ENCODE data around the gene ZNF169.
"Not testable (repeated sequence)": the region's sequence is repeated elsewhere in the genome, so short reads cannot be mapped to it uniquely, and the experiment has no call there.

ZNF169 gene

DNA sequence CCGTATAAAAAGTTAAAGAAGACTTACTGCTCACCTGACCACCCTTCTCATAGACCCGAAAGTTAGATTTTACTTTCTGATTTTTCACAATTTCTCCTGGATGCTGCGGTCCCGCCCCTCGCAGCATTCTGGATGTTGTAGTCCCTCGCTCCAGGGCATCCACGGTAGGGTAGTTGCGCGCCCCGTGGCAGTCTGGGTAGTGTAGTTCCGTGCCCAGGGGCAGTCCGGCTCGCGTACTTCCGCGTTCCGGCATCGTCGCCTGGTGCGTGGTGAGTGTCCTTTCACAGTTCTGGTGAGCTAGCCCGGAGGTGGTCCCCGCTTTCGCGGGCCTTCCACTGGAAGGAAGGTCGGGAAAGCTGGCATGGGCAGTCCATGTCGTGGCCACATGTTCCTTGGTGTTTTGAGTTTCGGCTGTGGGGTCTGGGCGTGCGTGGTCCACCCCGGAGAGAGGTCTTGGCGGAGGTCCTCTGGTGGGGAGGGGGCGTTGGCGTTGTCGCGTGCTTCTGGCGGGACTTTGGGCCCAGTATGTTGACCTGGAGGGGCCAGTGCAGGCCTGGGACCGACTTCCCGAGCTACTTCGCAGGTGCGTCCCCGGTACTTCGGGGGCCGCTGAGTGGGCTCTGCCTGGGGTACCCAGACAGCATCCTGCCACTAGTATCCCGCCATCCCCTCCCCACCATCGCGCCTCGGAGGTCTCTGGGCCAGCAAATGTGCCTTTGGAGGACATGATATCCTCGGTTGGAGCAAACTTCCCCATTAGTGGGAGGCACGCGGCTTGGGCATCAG, at the start of gene ZNF169:
ZNF169 (plus strand) TSS at position 222 of the 786 bp plus-strand sequence. CDS start 19,515 bp downstream, outside the sequence.
- peak; percentile 83 to 87 (median 85) for DNase-seq (ENCODE audit: low read depth in 3 of 3)

DNA sequence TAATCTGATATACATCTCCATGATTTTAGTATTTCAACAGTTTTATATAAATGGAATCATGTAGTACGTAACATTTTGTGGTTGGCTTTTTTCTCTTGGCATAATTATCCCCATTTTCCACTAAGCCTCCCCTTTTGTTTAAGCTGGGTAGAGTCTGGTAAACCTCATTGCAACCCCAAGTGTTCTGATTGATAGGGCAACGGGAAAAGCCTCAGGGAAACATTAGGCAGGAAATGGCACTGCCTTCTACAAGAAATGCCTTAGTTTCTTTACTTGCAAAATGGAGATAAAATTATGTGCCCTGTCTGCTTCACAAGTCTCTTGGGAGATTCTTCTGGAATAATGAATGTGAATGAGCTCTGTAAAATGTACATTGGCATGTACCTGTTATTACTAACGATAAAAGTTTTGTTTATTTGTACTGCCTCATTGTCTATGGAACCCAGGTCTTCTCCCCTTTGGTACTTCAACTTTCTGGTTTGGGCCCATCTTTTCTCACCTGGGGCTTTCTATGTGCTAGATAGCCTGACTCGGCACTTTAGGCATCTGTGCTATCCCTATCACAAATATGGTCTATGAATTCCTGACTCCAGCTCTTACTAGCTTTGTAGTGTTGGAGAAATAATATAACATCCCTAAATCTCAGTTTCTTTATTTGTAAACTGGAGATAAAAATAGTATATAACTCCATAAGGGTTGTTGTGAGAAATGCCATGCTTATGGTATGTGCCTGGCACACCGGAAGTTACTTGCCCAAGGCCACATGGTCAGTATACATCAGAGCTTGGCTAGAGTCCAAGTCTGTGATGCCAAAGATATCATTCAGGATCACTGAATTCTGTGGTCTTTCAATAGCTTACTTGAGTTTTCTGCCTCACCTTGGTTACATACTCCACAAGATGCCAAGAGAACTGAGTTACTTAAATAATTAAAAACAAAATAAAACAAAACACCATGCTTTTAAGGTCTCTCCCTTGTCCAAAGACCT, 48.2 kb upstream of the ZNF169 start:
- DNase-seq (ENCODE audit: low read depth in 3 of 3): no peak

DNA sequence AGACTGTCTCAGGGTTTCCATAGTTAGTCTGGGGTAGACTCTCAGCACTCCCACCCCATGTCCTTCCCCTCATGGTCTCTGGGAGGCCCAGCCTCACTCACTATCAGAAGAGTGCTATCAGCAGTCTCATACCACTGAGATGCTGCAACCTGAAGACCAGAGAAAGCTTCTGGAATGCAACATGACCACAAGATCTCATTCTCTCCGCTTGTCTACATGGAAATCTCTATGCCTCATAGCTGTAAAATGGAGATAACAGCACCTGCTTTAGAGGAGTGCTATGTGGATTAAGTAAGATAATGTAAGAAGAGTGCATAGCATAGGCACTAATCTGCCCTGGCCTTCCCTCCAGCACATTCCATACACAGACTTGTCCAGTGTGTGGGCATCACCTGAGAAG, 47.0 kb upstream of the ZNF169 start:
- DNase-seq (ENCODE audit: low read depth in 3 of 3): no peak

DNA sequence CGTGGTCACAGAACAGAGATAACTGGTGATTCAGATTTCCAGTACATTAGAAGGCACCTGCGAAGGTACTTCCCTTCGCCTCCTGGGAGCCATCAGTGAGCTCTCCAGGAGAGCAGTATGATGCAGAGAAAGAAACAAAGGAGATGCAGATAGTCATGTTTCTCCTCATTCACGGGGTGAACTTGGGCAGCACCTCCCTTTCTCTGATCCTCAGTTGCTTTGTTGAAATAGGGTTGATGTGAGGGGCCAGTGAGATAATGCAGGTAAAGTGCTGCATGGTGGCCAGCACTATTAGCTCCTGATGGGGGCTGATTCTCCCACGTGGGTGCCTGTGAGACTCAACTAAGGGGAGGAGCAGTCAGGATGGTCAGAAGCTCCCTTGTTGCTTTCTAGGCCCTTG, 46.6 kb upstream of the ZNF169 start:
- DNase-seq (ENCODE audit: low read depth in 3 of 3): no peak

DNA sequence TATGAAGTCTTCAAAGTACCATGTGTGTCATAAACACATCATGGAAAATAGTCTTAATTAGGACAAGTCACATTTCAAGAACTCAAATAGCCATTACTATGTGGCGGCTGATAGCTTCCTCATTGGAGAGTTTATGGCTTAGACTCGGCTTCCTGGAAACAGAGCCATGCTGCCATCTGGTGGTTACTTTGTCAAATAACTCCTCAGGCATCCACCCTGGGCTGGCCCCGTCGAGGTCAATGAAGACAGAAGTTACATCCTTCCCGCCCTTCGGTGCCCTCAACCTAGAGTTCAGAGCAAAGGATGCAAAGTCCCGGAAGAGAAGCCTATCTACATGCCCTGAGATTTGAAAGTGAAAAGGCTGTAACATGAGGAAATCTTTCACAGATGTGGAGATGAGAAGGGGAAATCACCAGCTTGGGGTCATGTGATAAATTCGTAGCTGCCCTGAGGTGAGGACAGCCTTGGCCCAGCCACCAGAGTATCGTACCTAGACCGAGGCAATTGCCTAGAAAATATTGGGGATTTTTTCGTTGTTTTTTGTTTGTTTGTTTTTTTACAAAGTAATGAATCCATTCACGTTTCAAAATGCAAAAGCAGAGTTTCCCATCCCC, 45.5 kb upstream of the ZNF169 start:
- DNase-seq (ENCODE audit: low read depth in 3 of 3): peak; percentile 49 to 65 (median 64)

DNA sequence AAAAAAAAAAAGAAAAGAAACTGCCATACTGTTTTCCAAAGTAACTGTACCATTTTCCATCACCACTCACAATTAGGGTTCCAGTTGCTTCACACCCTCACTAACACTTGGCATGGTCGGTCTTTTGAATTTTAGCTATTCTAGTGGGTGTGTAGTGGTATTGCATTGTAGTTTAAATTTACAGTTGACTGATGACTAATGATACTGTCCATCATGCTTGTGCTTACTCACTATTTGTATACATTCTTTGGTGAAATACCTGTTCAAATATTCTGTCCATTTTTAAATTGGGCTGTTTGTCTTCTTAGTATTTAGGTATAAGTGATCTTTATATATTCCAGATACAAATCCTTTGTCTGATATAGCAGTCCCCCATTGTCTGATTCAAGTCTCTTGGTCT, 36.2 kb upstream of the ZNF169 start:
- DNase-seq (ENCODE audit: low read depth in 3 of 3): no peak

DNA sequence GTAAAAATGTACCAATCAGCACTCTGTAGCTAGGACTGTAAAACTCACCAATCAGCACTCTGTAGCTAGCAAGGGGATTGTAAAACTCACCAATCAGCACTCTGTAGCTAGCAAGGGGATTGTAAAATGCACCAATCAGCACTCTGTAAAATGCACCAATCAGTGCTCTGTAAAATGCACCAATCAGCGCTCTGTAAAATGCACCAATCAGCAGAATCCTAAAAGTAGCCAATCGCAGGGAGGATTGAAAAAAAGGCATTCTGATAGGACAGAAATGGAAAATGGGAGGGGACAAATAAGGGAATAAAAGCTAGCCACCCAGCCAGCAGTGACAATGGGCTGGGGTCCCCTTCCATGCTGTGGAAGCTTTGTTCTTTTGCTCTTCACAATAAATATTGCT, 33.7 kb upstream of the ZNF169 start:
- DNase-seq (ENCODE audit: low read depth in 3 of 3): not testable (repeated sequence)

DNA sequence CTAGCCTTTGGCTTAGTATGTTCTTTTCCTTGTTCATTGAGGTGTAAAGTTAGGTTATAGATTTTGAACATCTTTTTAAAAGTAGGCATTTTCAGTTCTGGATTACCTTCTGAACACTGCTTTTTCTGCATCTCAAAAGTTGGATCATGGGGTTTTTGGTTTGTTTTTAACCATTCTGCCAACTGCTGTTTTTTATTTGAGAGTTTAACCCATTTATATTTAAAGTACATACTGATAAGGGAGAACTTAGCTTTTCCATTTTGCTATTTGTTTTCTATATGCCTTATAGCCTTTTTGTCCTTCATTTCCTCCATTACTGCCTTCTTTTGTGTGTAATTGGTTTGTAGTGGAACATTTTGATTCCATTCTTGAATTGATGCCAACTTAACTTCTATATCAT, 30.5 kb upstream of the ZNF169 start:
- no peak for DNase-seq (ENCODE audit: low read depth in 3 of 3)

DNA sequence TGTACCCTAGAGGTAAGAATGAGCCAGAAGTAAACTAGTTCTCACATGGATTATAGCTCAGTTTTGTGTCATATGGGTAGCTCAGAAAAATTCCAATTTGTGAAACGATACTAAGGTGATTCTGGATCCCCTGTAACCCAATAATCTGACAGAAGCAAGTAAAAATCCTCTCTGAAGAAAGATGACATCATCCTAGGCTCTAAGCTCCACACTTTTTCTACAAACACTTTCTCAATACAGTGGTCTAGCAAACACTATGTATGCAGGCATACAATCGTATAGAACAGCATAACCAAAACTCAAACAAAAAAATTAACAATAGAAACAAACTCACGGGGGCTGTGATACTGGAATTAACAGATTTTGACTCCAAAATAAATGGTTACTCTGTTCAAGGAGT, 26.7 kb upstream of the ZNF169 start:
- DNase-seq (ENCODE audit: low read depth in 3 of 3): no peak

DNA sequence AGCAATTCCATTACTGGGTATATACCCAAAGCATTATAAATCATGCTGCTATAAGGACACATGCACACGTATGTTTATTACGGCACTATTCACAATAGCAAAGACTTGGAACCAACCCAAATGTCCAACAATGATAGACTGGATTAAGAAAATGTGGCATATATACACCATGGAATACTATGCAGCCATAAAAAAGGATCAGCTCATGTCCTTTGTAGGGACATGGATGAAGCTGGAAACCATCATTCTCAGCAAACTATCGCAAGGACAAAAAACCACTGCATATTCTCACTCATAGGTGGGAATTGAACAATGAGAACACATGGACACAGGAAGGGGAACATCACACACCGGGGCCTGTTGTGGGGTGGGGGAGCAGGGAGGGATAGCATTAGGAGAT, 18.0 kb upstream of the ZNF169 start:
- not testable (repeated sequence) for DNase-seq (ENCODE audit: low read depth in 3 of 3)

DNA sequence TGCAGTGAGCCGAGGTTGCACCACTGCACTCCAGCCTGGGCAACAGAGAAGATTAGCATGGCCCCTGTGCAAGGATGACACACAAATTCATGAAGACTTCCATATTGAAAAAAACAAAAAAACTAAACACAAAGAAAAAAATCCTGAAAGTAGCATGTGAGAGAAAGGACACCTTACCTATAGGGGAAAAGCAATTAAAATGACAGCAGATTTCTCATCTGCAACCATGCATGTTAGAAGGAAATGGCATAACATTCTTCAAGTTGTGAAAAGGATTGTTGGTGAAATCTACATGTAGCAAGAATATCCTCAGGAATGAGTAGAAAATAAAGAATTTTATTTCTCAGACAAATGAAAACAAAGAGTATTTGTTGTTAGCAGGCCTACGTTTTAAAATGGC, 13.4 kb upstream of the ZNF169 start:
- no peak for DNase-seq (ENCODE audit: low read depth in 3 of 3)

DNA sequence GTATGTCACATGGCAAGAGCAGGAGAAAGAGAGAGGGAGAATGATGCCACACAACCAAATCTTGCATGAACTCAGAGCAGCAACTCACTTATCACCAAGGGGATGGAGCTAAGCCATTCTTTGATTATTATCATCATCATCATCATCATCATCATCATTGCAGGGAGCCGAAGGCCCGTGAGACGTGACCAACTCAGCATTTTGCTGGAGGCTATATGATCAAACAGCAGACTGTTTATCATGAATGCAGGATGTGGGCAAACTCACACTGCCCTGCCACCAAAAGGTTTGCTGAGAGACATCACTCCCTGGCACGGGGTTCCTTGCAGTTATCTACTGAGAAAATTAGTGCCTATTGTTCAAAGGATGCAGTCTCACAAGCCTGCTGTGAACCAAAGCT, 8.6 kb upstream of the ZNF169 start:
- no peak for DNase-seq (ENCODE audit: low read depth in 3 of 3)

DNA sequence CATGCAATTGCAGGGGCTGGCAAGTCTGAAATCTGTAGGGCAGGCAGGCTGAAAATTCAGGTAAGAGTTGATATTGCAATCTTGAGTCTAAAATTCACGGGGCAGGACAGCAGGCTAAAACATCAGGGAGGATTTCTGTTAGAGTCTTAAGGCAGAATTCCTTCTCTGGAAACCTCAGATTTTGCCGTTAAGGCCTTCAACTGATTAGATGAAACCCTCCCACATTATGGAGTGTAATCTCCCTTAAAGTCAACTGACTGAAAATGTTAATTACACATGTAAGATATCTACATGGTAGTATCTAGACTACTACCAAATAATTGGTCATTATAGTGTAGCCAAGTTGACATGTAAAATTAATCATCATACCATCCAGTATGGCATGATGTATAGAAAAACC, 3.1 kb upstream of the ZNF169 start:
- DNase-seq (ENCODE audit: low read depth in 3 of 3): no peak

DNA sequence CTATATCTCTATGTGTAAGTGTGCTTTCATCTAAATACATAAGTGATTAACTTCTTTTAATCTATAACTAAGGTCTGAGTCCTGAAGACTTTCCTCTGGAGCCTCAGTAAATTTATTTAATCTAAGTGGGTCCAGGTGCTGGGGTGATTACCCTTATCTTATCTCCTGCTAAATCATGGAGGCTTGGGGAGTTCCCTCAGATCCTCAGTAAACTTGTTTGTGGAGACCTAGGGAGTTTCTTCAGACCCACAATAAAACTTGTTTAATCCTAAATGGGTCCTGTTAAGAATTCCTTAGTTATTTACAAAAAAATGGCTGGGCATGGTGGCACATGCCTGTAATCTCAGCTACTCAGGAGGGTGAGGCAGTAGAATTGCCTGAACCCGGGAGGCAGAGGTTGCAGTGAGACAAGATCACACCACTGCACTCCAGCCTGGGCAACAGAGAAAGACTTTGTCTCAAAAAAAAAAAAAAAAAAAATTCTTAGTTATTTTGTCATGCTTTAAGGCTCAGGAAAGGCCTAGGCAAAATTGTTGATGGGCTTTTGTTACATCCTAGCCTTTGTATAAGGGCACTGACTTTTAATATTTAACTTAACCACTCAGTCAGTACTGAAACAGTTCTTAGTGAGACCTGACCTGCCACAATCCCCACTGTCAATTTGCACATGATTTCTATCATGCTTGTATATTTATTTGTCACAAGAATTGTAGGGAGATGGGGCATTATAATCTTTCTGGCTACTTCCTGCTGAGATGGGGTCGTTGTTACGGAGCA, 6.7 kb downstream of the ZNF169 start:
- not testable (repeated sequence) for DNase-seq (ENCODE audit: low read depth in 3 of 3)

DNA sequence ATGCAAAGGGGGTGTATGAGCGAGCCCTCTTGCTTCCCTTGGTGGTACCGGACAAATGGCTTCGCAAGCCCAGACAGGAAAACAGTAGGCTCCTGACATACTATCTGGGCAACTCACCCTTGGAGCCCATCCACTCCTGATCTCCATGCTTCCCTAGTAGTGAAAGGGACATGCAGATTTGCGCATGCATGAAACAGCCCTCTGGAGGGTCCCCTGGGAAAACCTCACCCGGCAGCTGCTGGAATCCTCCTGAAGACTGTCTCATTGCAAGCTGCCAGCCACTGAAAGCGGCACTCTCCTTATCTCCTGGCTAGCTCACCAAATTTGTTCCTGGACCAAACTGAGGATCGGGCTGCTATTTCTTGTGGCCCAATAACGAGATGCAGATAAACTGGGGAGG, 10.2 kb downstream of the ZNF169 start:
- no peak for DNase-seq (ENCODE audit: low read depth in 3 of 3)

DNA sequence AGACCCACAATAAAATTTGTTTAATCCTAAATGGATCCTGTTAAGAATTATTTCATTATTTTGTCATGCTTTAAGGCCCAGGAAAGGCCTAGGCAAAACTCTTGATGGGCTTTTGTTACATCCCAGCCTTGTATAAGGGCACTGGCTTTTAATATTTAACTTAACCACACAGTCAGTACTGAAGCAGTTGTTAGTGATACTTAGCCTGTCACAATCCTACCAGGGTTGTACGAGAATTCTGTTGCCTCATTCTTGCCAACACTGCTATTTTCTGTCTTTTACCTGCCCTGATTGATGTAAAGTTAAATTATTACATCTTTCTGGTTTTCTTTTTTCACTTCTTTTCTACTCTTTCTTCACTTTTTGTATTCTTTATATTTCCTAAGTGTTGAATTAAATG, 10.9 kb downstream of the ZNF169 start:
- DNase-seq (ENCODE audit: low read depth in 3 of 3): no peak

DNA sequence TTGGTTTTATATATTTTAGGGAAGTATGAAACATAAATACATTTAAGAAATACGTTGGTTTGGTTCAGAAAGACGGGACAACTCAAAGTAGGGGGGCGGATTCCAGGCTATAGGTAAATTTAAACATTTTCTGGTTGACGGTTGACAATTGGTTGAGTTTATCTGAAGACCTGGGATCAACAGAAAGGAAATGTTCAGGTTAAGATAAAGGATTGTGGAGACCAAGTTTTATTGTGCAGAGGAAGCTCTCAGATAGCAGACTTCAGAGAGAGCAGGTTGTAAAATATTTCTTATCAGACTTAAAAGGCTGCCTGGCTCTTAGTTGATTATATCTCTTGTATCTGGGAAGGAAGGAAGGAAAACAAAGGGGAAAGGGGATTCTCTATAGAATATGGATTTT, 17.9 kb downstream of the ZNF169 start:
- DNase-seq (ENCODE audit: low read depth in 3 of 3): not testable (repeated sequence)

DNA sequence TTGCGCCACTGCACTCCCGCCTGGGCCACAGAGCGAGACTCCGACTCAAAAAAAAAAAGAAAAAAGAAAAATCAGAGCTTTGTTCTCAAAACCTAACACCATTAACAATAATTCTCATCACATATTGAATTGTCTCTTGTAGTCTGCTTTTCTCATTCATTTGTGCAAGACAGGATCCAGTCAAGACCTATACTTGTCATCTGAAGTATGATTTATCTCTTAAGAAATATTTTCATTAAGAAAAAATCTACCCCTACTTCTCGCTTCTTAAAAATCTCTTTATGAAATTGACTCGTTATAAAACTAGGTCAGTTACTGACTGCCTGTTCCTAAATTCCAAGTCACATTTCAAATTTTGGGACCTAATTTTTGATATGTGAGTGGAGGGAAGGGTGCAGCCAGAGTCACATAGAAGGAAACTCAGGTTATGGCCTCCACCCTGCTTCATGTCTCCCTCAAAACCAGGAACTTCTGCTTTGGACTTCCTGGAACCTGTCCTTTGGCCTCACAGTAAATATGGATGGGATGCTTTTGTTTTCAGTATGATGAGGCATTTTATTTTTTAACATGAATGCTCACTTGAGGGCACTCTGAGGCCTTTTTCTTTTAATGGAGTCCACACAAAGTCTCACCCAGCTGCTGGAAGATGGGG, 18.9 kb downstream of the ZNF169 start:
- DNase-seq (ENCODE audit: low read depth in 3 of 3): no peak

DNA sequence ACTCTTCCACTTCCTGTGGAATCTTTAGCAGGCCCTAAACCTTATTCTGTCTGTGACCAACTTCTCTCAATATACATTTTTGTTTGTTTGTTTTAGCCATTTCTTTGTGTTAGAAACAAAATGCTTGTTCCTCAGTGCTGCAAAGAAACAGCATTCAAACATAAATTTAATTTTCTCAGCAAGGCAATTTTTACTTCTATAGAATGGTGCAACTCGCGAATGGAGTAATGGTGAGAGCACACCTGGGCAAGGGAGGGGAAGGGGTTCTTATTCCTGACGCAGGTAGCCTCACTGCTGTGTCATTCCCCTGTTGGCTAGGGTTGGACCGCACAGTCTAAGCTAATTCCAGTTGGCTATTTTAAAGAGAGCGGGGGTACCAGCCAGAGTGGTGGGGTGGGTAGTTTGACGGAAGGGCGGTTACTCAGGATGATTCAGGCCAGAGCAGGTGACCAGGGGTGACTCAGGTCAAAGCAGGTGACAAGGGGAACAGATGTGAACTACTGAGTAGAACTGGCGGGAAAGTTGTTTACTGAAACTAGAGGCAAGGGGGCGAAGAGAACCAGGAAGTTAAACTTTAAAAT, 21.4 kb downstream of the ZNF169 start:
- no peak for DNase-seq (ENCODE audit: low read depth in 3 of 3)

DNA sequence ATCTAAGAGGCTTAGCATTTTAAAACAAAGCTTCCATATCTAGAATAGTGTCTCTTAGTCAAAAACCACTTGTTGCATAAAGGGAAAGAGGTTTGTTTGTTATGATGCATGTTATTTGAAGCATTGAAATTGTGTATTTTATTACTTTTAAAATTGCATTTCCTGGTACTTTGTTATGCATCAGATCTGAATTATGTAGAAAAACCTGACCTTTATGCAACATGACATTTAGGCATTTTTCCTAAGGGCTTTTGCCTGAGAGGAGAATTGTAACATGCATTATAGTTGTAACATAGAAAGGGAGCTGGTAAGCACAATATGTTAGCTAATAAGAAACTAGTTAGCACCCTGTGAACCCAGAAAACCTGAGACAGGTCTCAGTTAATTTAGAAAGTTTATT, 22.0 kb downstream of the ZNF169 start:
- no peak for DNase-seq (ENCODE audit: low read depth in 3 of 3)

DNA sequence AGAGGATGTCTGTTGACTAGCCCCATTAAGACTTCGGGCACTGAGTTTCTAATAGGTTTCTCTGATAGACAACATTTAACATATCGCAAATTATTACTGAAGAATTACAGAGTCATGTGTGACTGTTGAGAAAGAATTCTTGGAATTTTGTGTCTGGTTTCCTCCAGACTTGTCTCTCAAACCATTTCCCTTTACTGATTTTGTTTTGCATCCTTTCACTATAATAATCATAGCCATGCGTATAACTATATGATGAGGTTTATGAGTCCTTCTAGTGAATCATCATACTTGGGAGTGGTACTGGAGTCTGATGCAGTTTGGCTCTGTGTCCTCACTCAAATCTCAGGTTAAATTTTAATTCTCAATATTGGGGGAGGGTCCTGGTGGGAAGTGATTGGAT, 27.0 kb downstream of the ZNF169 start:
- DNase-seq (ENCODE audit: low read depth in 3 of 3): no peak

Data from stimulated activated CD4-positive, alpha-beta T cell treated with anti-CD3 and anti-CD28 coated beads, TNF-alpha, amount 100 ng/mL, for 48 hours (primary cell).